DOHH2 (cell line): ENCODE measurements around the gene FCHSD2.

ENCODE experiments used
- H3F3A ChIP-seq: fragments of 200-600 bp; sonication (generic), shearing (Covaris generic); 2 replicates; pipeline ENCODE4 v1.6.0; 2016; ENCODE audit warnings: antibody characterized with exemption, mild to moderate bottlenecking; ENCODE audit not compliant: control insufficient read depth, insufficient read depth
- H3K27ac ChIP-seq: fragments of 200-600 bp; sonication (generic); 2 replicates; pipeline ENCODE4 v1.5.1; 2014; ENCODE audit warnings: low read depth, mild to moderate bottlenecking, low read length, moderate library complexity
- H3K27me3 ChIP-seq: fragments of 200-600 bp; sonication (generic); 2 replicates; pipeline ENCODE4 v1.6.1; 2014; ENCODE audit warnings: mild to moderate bottlenecking, low read length, mixed read lengths; ENCODE audit not compliant: control insufficient read depth
- H3K36me3 ChIP-seq: fragments of 200-600 bp; sonication (generic); 2 replicates; pipeline ENCODE4 v1.6.1; 2014; ENCODE audit warnings: mild to moderate bottlenecking, low read length, moderate library complexity, mixed read lengths; ENCODE audit not compliant: control insufficient read depth
- H3K4me1 ChIP-seq: fragments of 200-600 bp; sonication (generic); 2 replicates; pipeline ENCODE4 v1.6.1; 2014; ENCODE audit warnings: mild to moderate bottlenecking, low read length, mixed read lengths; ENCODE audit not compliant: control insufficient read depth
- H3K4me2 ChIP-seq: fragments of 200-600 bp; sonication (generic); 2 replicates; pipeline ENCODE4 v1.6.0; 2014; ENCODE audit warnings: mild to moderate bottlenecking, low read length, moderate library complexity
- H3K4me3 ChIP-seq: fragments of 200-600 bp; sonication (generic); 2 replicates; pipeline ENCODE4 v1.5.1; 2014; ENCODE audit warnings: mild to moderate bottlenecking, low read length, mixed read lengths
- H3K79me2 ChIP-seq: fragments of 200-600 bp; sonication (generic); 2 replicates; pipeline ENCODE4 v1.6.1; 2014; ENCODE audit warnings: mild to moderate bottlenecking, low read length, mixed read lengths; ENCODE audit not compliant: control insufficient read depth
- H3K9me2 ChIP-seq: fragments of 200-600 bp; sonication (generic); replicated peaks from 2 replicates; pipeline ENCODE4 v1.6.1; 2014; ENCODE audit warnings: mild to moderate bottlenecking, low read length, mixed read lengths; ENCODE audit not compliant: control insufficient read depth
- H3K9me3 ChIP-seq: fragments of 200-600 bp; sonication (generic); 2 replicates; pipeline ENCODE4 v1.6.1; 2014; ENCODE audit warnings: antibody characterized with exemption, low read length, mixed read lengths; ENCODE audit not compliant: control insufficient read depth, insufficient read depth
- H4K20me1 ChIP-seq: fragments of 200-600 bp; sonication (generic); 2 replicates; pipeline ENCODE4 v1.6.0; 2014; ENCODE audit warnings: low read depth, mild to moderate bottlenecking, antibody characterized with exemption, low read length, moderate library complexity; ENCODE audit not compliant: control insufficient read depth, insufficient read depth
- EZH2phosphoT487 ChIP-seq: fragments of 200-600 bp; sonication (generic); IDR thresholded peaks from 2 replicates; pipeline ENCODE4 v1.6.1; 2017; ENCODE audit warnings: borderline replicate concordance, mild to moderate bottlenecking, antibody characterized with exemption, low read length, moderate library complexity, mixed read lengths
- TF ChIP-seq, protein P1 (sequence below): fragments of 200-600 bp; sonication (generic); IDR thresholded peaks from one replicate; pipeline ENCODE4 v1.5.1; 2014; ENCODE audit warnings: antibody characterized with exemption, mild to moderate bottlenecking, low read depth, low read length; ENCODE audit not compliant: poor library complexity, severe bottlenecking

FCHSD2 gene

DNA sequence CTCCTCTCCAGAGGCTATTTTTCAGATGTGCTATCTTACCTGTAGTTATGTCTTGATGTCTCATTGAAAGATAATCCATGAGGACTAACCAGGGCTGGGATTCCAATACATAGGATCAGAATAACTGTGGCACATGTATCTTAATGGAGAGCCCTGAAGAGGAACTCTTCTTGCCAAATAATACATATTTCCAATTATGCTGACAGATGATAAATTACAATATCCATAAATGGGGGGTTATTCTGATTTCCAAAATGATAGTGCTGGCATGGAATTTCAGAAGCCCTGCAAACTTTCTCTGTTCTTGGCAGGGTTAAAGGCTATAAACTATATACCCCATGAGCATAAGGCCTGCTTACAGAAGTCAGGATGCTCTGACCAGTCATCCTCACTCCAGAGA lies 173.7 kb downstream of the FCHSD2 start:
- Histone ChIP-seq H3K36me3 (peaks cover 76% of the 10 kb centered on the region), H3K27ac (no peak overlapping the region), H3K9me3 (no peaks in the 10 kb centered on the region), H4K20me1 (no peaks in the 10 kb centered on the region), H3K9me2 (no peaks in the 10 kb centered on the region), H3K4me3 (no peak overlapping the region), H3K4me1 (peaks cover 25% of the 10 kb centered on the region), H3K4me2 (no peak overlapping the region), H3F3A (peaks cover 7% of the 10 kb centered on the region; the same call in 1 of the 2 replicates), H3K27me3 (no peaks in the 10 kb centered on the region), H3K79me2 (peaks cover 33% of the 10 kb centered on the region)
- no peak for TF ChIP-seq EZH2phosphoT487
- TF ChIP-seq, protein P1, sequence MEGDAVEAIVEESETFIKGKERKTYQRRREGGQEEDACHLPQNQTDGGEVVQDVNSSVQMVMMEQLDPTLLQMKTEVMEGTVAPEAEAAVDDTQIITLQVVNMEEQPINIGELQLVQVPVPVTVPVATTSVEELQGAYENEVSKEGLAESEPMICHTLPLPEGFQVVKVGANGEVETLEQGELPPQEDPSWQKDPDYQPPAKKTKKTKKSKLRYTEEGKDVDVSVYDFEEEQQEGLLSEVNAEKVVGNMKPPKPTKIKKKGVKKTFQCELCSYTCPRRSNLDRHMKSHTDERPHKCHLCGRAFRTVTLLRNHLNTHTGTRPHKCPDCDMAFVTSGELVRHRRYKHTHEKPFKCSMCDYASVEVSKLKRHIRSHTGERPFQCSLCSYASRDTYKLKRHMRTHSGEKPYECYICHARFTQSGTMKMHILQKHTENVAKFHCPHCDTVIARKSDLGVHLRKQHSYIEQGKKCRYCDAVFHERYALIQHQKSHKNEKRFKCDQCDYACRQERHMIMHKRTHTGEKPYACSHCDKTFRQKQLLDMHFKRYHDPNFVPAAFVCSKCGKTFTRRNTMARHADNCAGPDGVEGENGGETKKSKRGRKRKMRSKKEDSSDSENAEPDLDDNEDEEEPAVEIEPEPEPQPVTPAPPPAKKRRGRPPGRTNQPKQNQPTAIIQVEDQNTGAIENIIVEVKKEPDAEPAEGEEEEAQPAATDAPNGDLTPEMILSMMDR, result no peak

DNA sequence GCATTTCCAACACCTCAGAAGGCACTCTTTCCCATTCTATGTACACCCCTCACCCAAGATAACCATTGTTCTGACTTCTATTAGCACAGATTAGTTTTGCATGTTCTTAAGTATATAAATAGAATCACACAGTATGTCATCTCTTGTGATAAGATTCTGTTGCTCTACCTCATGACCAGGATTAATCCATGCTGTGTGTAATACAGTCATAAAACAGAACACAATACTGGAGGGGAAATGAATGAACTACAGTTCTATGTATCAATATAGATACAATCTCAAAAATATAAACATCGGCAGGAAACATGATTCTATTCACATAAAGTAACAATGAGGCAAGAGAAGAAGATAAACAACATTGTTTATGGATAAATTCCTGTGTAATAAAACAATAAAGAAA lies 176.4 kb downstream of the FCHSD2 start:
- Histone ChIP-seq H3K4me1 (peaks cover 23% of the 10 kb centered on the region), H3K27ac (no peak overlapping the region), H3F3A (peaks cover 7% of the 10 kb centered on the region; the same call in 1 of the 2 replicates), H3K9me2 (no peaks in the 10 kb centered on the region), H3K27me3 (no peaks in the 10 kb centered on the region), H3K79me2 (peaks cover 19% of the 10 kb centered on the region), H3K4me3 (no peak overlapping the region), H4K20me1 (no peaks in the 10 kb centered on the region), H3K36me3 (peaks cover 66% of the 10 kb centered on the region), H3K4me2 (no peak overlapping the region), H3K9me3 (no peaks in the 10 kb centered on the region)
- no peak for TF ChIP-seq EZH2phosphoT487
- TF ChIP-seq, protein P1, result no peak

DNA sequence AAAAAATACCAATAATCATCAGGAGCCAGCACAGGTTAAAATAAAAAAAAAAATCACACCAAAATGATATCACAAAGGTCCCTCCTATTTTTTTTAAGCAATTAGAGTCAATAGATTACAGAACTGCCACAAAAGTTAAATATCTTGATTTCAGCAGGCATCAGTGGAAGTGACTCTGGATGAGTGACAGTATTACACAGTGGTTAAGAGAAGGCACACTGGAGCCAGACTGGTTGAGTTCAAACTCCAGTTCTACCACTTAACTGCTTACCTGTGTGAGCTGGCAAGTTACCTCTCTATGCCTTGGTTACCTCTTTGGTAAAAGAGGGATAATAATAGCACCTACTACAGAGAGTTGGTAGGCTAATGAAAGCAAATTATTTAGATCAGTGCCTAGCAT lies 179.4 kb downstream of the FCHSD2 start:
- H3K9me2 ChIP-seq, result no peaks in the 10 kb centered on the region
- H4K20me1 ChIP-seq, result no peaks in the 10 kb centered on the region
- peaks cover 61% of the 10 kb centered on the region for H3K36me3 ChIP-seq
- peaks cover 12% of the 10 kb centered on the region for H3K4me1 ChIP-seq
- peaks cover 4% of the 10 kb centered on the region; the same call in 1 of the 2 replicates for H3F3A ChIP-seq
- H3K27ac ChIP-seq, result no peak overlapping the region
- TF ChIP-seq, protein P1, result no peak
- no peak for TF ChIP-seq EZH2phosphoT487
- H3K4me2 ChIP-seq, result no peak overlapping the region
- no peaks in the 10 kb centered on the region for H3K9me3 ChIP-seq
- H3K27me3 ChIP-seq, result no peaks in the 10 kb centered on the region
- H3K4me3 ChIP-seq, result no peak overlapping the region
- H3K79me2 ChIP-seq, result no peaks in the 10 kb centered on the region; the same call in 1 of the 2 replicates

DNA sequence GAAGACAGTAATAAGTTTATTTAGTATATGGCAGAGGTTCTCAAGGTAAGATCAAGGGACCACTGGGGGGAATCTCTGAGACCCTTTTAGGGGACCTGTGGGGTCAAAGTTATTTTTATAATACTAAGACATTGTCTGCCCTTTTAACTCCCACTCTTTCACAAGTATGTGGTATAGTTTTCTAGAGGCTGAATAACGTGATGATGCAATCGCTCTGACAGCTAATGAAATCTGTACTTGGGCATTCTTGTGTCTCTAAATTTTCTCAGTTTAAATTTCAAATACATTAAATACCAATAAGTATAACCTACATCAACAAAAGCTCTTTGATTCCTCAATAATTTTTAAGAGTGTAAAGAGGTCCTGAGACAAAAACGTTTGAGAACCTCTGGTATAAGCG lies 180.0 kb downstream of the FCHSD2 start:
- Histone ChIP-seq H3K36me3 (peaks cover 62% of the 10 kb centered on the region), H3K4me3 (no peak overlapping the region), H4K20me1 (no peaks in the 10 kb centered on the region), H3K4me1 (peaks cover 12% of the 10 kb centered on the region), H3F3A (peaks cover 4% of the 10 kb centered on the region; the same call in 1 of the 2 replicates), H3K27me3 (no peaks in the 10 kb centered on the region), H3K27ac (no peak overlapping the region), H3K4me2 (no peak overlapping the region), H3K9me3 (no peaks in the 10 kb centered on the region), H3K79me2 (no peaks in the 10 kb centered on the region; the same call in 1 of the 2 replicates), H3K9me2 (no peaks in the 10 kb centered on the region)
- TF ChIP-seq, protein P1, result no peak
- no peak for TF ChIP-seq EZH2phosphoT487
